ENCODE measurements around the gene GPR55.

GPR55 gene

DNA sequence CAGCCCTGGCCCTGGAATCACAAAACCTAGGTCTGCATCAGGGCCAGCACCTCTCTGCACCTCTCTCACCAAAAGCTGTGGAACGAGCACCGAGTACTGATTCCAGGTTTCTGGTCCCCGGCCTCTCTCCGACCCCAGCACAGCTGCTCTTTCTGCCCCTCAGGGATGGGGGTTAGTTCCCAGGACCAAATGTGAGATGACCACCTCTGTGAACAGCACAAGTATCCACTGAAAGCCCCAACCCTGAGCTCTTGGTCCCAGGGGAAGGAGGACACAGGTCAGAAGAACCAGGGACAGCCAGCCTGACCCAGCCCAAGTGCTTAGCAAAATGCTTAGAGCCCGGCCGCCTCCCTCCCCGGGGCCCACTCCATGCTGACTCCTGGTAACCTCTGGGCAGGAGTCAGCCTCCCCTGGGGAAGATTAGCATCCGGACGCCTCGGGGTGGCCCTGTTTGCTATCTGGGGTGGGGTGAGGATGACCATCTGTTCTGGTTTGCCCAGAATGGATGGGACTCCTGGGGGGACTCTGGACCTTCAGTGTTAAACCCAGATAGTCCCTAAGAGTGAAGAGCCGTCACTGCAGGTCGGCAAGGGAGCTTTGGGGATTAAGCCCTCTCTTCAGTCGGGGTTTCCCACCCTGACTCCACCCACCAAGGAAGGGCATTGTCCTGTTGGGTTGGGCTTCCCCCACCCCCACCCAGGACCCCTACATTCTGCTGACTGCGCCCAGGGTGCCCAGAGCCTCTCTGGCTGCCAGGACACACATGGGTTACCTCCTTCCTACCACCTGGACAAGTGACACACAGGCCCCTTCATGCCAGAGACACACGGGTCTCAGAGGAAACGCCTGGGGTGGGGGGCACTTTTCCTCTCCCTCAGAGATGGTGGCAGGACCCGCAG, 9.4 kb upstream of the GPR55 start:
- DNase-seq (ENCODE audit: low read depth, low spot score): no peak
- no peak overlapping the region for H3K4me3 ChIP-seq (ENCODE audit: low read depth, low read length)
- in situ Hi-C loops (cut with HindIII; ENCODE audit: low sequenced_read_pairs): no loop called here
- TF ChIP-seq, protein P1, sequence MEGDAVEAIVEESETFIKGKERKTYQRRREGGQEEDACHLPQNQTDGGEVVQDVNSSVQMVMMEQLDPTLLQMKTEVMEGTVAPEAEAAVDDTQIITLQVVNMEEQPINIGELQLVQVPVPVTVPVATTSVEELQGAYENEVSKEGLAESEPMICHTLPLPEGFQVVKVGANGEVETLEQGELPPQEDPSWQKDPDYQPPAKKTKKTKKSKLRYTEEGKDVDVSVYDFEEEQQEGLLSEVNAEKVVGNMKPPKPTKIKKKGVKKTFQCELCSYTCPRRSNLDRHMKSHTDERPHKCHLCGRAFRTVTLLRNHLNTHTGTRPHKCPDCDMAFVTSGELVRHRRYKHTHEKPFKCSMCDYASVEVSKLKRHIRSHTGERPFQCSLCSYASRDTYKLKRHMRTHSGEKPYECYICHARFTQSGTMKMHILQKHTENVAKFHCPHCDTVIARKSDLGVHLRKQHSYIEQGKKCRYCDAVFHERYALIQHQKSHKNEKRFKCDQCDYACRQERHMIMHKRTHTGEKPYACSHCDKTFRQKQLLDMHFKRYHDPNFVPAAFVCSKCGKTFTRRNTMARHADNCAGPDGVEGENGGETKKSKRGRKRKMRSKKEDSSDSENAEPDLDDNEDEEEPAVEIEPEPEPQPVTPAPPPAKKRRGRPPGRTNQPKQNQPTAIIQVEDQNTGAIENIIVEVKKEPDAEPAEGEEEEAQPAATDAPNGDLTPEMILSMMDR (IDR thresholded peaks at IDR 0.05; ENCODE audit: low read depth, low read length): no peak

DNA sequence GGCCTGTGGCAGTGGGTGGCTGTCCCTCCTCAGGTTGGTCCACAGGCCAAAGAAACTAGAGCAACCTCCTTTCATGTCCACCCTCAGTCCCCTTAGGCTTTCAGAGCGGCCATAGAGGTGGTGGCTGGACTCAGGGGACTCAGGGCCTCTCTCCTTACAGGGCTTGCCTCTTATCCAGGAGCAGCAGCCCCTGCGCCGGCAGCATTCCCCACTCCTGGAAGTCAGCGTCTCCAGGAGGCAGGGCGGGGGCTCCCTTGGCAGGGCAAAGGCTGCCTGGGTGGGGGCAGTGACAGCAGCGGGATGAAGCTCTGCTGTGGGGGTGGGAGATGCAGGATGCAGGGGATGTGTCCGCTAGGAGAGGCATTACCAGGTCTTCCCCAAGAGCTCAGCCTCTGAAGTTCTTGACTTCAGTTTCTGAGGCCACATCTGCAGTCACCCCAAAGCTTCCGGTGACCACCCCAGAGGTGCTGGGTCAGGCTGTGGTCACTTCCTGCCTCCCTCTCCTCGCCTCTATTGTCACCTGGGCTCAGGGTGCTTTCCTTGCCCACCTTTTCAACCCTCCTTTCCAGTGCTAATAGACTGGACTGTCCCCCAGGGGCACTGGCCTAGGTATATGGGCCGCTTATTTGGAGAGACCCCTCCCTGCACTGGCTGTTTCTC, 8.6 kb upstream of the GPR55 start:
- TF ChIP-seq, protein P1 (IDR thresholded peaks at IDR 0.05; ENCODE audit: low read depth, low read length): no peak
- H3K4me3 ChIP-seq (ENCODE audit: low read depth, low read length): no peak overlapping the region
- in situ Hi-C loops (cut with HindIII; ENCODE audit: low sequenced_read_pairs): no loop called here
- DNase-seq (ENCODE audit: low read depth, low spot score): no peak

DNA sequence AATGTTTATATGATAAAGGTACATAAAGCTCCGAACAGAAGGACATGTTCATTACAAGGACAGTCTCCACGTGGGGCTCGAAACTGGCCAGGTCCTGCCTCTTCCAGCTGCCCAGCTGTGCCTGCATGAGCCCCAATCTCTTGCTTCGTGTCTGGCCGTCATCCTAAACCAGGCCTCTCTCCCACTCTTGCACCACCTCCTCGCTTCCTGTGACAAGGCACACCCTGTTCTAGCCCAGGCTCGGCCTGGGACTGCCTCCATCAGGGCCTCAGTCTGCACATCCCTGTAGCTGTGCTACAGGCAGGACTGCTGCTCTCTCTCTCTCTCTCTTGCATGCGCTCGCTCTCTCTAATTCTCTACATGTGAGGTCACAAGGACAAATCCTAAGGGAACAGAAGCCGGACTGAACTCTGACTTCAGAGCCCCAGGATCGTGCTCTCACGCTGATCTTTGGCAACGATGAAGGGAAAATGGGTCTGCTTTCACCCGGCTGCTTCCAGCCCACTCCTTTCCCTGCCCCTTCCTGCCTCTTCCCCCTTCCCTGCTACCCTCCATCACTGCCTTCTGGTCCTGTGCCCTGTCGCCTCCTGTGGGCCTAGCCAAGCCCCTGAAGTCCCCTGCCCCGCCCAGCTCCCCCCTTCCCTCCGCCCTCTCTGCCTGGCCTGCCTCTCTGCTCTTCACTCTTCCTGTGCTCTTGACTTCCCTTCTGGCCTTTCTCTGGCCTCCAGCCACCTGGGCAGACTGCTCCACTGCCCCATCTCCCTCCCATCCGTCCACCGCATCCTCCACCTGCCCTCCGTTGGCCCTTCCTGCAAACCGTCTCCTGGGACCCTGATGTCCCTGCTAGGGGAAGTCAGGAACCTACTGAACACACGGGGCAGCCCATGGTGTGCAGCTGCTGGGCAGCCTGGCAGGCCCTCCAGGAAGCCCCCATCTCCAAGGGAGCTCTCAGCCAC, 7.8 kb upstream of the GPR55 start:
- no peak for DNase-seq (ENCODE audit: low read depth, low spot score)
- H3K4me3 ChIP-seq (ENCODE audit: low read depth, low read length): no peak overlapping the region
- in situ Hi-C loops (cut with HindIII; ENCODE audit: low sequenced_read_pairs): no loop called here

DNA sequence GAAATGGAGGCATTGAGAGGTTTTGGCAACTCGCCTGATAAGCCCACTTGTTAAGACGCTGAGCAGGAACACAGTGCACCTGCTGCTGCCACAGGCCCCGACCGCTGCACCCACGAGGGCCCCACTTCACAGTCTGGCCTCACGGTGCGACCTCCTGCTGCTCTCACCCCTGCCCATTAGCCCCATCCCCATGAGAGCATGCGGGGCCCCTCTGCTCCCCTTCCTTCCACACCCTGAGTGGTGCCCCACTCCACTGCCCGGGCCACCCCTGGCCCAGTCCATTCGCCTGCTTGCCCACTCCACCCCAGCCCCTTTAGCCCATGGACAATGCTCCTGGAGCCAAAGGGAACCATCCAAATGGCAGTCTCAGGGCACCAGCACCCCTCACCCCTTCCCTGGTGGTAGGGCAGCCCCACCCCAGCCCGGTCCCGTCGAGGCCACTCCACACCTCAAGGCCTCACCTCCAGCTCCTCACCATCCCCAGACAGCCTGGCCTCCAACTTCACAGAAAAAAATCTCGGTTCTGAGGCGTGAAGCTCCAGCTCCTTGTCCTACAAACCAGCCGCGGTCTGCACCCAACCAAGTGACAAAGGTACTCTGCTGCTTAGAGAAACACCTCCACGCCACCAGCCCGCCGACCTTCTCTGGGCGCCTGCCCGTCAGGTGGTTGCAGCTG, 6.7 kb upstream of the GPR55 start:
- in situ Hi-C loops (cut with HindIII; ENCODE audit: low sequenced_read_pairs): no loop called here
- no peak overlapping the region for H3K4me3 ChIP-seq (ENCODE audit: low read depth, low read length)
- no peak for DNase-seq (ENCODE audit: low read depth, low spot score)
- TF ChIP-seq, protein P1 (IDR thresholded peaks at IDR 0.05; ENCODE audit: low read depth, low read length): no peak

More for the DNA sequence above, 7.8 kb upstream of the GPR55 start:
- TF ChIP-seq, protein P1 (IDR thresholded peaks at IDR 0.05; ENCODE audit: low read depth, low read length): no peak

DNA sequence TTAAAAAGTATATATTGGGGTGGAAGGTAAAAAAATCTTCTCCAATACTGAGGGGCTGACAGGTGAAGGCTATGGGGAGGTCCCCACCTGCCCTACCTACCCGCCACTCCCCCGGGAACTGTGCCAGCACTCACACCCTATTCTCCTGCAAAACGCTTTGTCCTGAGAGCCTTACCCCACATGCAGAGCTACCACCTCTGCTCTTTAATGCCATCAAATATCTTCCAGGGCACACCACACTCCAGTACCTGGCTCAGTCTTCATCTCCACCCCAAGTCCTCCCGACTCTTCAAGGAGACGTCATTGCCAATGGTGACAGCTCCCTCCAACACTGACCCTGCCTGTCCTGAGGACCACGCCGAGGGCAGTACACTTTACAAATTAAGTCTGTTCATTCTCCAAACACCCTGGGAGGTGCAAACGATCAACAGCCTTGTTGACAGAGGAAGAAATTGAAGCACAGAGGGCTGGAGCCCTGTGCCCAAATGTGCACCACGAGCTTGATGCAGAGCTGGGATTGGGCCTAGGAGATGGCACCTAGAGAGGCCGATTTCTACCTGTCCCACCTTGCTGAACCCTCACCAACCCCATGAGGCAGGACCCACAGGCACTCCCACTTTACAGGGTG, 6.0 kb upstream of the GPR55 start:
- in situ Hi-C loops (cut with HindIII; ENCODE audit: low sequenced_read_pairs): no loop called here
- DNase-seq (ENCODE audit: low read depth, low spot score): no peak
- no peak overlapping the region for H3K4me3 ChIP-seq (ENCODE audit: low read depth, low read length)
- TF ChIP-seq, protein P1 (IDR thresholded peaks at IDR 0.05; ENCODE audit: low read depth, low read length): no peak

Measured in astrocyte of the spinal cord (primary cell).